Endothelial cell of umbilical vein (primary cell): Measurements from ENCODE around the gene CLEC16A.

Experiments
- CTCF ChIP-seq, 2 donors: IDR thresholded peaks; 1 replicate in 1 of 2; 2 replicates in 1 of 2; pipeline ENCODE4 v1.5.1; 2011; ENCODE audit warnings: low read length in 2 of 2, mild to moderate bottlenecking in 2 of 2, moderate library complexity in 2 of 2, control low read depth in 1 of 2, inconsistent platforms in 1 of 2, low read depth in 1 of 2; ENCODE audit not compliant: insufficient read depth in 1 of 2; ENCODE audit errors: extremely low read depth in 1 of 2
- EZH2 ChIP-seq: IDR thresholded peaks from 2 replicates; pipeline ENCODE4 v1.6.1; 2012; ENCODE audit warnings: borderline replicate concordance, low read depth, mild to moderate bottlenecking, moderate library complexity, low read length, inconsistent platforms; ENCODE audit not compliant: severe bottlenecking
- FOS ChIP-seq: IDR thresholded peaks from 2 replicates; pipeline ENCODE4 v1.6.1; 2011; ENCODE audit warnings: mild to moderate bottlenecking, low read length, moderate library complexity, borderline replicate concordance; ENCODE audit not compliant: insufficient read depth
- GATA2 ChIP-seq: IDR thresholded peaks from 2 replicates; pipeline ENCODE4 v1.7.0; 2011; ENCODE audit warnings: low read depth, mild to moderate bottlenecking, moderate library complexity, mixed read lengths, low read length; ENCODE audit not compliant: insufficient read length, insufficient read depth
- MAX ChIP-seq: IDR thresholded peaks from 2 replicates; pipeline ENCODE4 v1.6.1; 2011; ENCODE audit not compliant: insufficient read depth, insufficient read length
- POLR2A ChIP-seq: IDR thresholded peaks from 2 replicates; pipeline ENCODE4 v1.6.1; 2012; ENCODE audit warnings: low read depth, mild to moderate bottlenecking, control low read depth, low read length

- TF ChIP-seq EZH2 (no peak), MAX (no peak), CTCF (IDR thresholded peaks at IDR 0.05; ENCODE audit: extremely low read depth in 1 of 2, insufficient read depth in 1 of 2, low read depth in 1 of 2, low read length in 2 of 2) (no peak), POLR2A (no peak), FOS (no peak), GATA2 (no peak)
Measured at GRCh38 chr16:11231367-11231970, 287.1 kb downstream of the CLEC16A start.
